OCI-LY7 (cell line): ENCODE results near the gene ELOVL7. TPM values are rescaled to one million over a fixed set of nuclear protein-coding genes. Genes with fewer than 3 reads are reported as not detected.

Experiments used
- BruUV-seq: library from RNA; stranded (reverse); fragments of 400-500 nt; replicated peaks from 2 replicates; lab custom pipeline; 2021; lab: Mats Ljungman, UMichigan
- CTCF ChIA-PET: fragments of 300-600 bp; sonication (Branson Sonifier 250); formaldehyde crosslinking; loops from one replicate; lab custom pipeline; 2022; ENCODE audit warnings: antibody characterized with exemption; ENCODE audit not compliant: unreplicated experiment; lab: Charles Lee
- POLR2A ChIA-PET: fragments of 300-600 bp; sonication (Branson Sonifier 250); formaldehyde crosslinking; loops from one replicate; lab custom pipeline; 2022; ENCODE audit warnings: antibody characterized with exemption; lab: Charles Lee
- DNase-seq: peaks from one replicate; pipeline ENCODE4 v3.0.0-alpha.2; 2015; ENCODE audit warnings: low spot score
- H2AFZ ChIP-seq: fragments of 200-600 bp; sonication (generic), shearing (Covaris generic); 2 replicates; pipeline ENCODE4 v1.6.1; 2014; ENCODE audit warnings: mild to moderate bottlenecking, antibody characterized with exemption, low read length, moderate library complexity
- H3K27ac ChIP-seq: fragments of 200-600 bp; sonication (generic); 2 replicates; pipeline ENCODE4 v1.5.1; 2014; ENCODE audit warnings: mixed run types, low read depth, mild to moderate bottlenecking, moderate library complexity, low read length, inconsistent platforms; ENCODE audit not compliant: poor library complexity, severe bottlenecking
- H3K36me3 ChIP-seq: fragments of 200-600 bp; sonication (generic); 2 replicates; pipeline ENCODE4 v1.6.1; 2014; ENCODE audit warnings: mild to moderate bottlenecking, antibody characterized with exemption, low read length, moderate library complexity, mixed read lengths; ENCODE audit not compliant: insufficient read depth
- H3K4me1 ChIP-seq: fragments of 200-600 bp; sonication (generic); 2 replicates; pipeline ENCODE4 v1.5.1; 2014; ENCODE audit warnings: mild to moderate bottlenecking, low read length; ENCODE audit not compliant: insufficient read depth, poor library complexity, severe bottlenecking
- H3K4me2 ChIP-seq: fragments of 200-600 bp; sonication (generic); 2 replicates; pipeline ENCODE4 v1.6.1; 2014; ENCODE audit warnings: mild to moderate bottlenecking, low read length
- H3K4me3 ChIP-seq: fragments of 200-600 bp; sonication (generic); 2 replicates; pipeline ENCODE4 v1.5.1; 2014; ENCODE audit warnings: mild to moderate bottlenecking, low read depth, low read length; ENCODE audit not compliant: poor library complexity, severe bottlenecking
- H3K79me2 ChIP-seq: fragments of 200-600 bp; sonication (generic); 2 replicates; pipeline ENCODE4 v1.6.1; 2016; ENCODE audit warnings: low read depth, mild to moderate bottlenecking, low read length, moderate library complexity, mixed read lengths; ENCODE audit not compliant: insufficient read depth
- H3K9me2 ChIP-seq: fragments of 200-600 bp; sonication (generic); 2 replicates; pipeline ENCODE4 v1.6.1; 2016; ENCODE audit warnings: mild to moderate bottlenecking, low read length, mixed read lengths; ENCODE audit not compliant: insufficient read depth
- H3K9me3 ChIP-seq: fragments of 200-600 bp; sonication (generic); 2 replicates; pipeline ENCODE4 v1.6.1; 2014; ENCODE audit warnings: mild to moderate bottlenecking, mixed run types, low read length, mixed read lengths
- H4K20me1 ChIP-seq: fragments of 200-600 bp; sonication (generic); 2 replicates; pipeline ENCODE4 v1.6.1; 2014; ENCODE audit warnings: mild to moderate bottlenecking, antibody characterized with exemption, low read length, moderate library complexity, mixed read lengths; ENCODE audit not compliant: insufficient read depth
- EZH2phosphoT487 ChIP-seq: fragments of 200-600 bp; sonication (generic); IDR thresholded peaks from 2 replicates; pipeline ENCODE4 v1.6.1; 2018; ENCODE audit warnings: low read depth, borderline replicate concordance, mild to moderate bottlenecking, mixed run types, antibody characterized with exemption, low read length, moderate library complexity, mixed read lengths
- intact Hi-C: fragments of 100-400 bp; cut with micrococcal nuclease; formaldehyde crosslinking; loops from one replicate; pipeline ENCODE4 v1.10.0; 2022; ENCODE audit not compliant: unreplicated experiment
- total RNA-seq, 2 experiments: library from RNA; depleted of rRNA in 1 of 2; stranded (reverse); fragments of >200 nt in 1 of 2; shearing (Covaris generic) in 1 of 2; gene quantifications; 2 replicates each; pipeline ENCODE4 v1.2.3, GENCODE V29; 2014 to 2022
- TF ChIP-seq, protein P1 (sequence below): fragments of 200-600 bp; sonication (generic); conservative IDR thresholded peaks from 2 replicates; pipeline ENCODE4 v1.5.1; 2014; ENCODE audit warnings: mild to moderate bottlenecking, antibody characterized with exemption, low read length, moderate library complexity, mixed read lengths

Gene ELOVL7
- total RNA-seq, 2 experiments from 2014 or later = 0.03 TPM; not detected in 1

DNA sequence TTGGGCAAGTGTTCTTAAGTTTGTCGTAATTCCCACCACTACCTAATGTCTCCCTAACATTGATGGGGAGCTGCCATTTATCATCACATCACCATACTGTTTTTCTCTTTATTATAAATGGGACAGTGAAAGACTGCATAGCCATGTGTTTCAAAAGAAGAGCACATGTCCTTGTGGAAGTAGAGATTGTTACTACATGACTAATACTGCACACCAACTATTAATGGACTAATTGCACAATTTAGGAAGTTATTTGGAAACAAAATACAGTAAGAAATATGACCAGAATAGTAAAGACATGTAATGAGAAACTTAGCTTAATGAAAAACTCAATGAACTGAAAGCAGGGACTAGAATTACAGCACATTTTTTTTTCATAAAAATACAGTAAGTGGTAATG lies 12.0 kb upstream of the ELOVL7 start:
- H2AFZ ChIP-seq = no peak overlapping the region
- H4K20me1 ChIP-seq = no peaks in the 10 kb centered on the region
- ChIA-PET POLR2A (interaction anchor here (0.6 kb wide), 1 partner anchor 117 kb away, joined by 3 read pairs; no protein-coding TSS in a partner anchor), CTCF (no interaction called here)
- BruUV-seq = no TSS peak
- H3K9me2 ChIP-seq = no peaks in the 10 kb centered on the region
- no peaks in the 10 kb centered on the region for H3K9me3 ChIP-seq
- intact Hi-C loops = no loop called here
- H3K27ac ChIP-seq = no peak overlapping the region
- no peak overlapping the region for H3K4me3 ChIP-seq
- TF ChIP-seq EZH2phosphoT487 = no peak
- TF ChIP-seq, protein P1, sequence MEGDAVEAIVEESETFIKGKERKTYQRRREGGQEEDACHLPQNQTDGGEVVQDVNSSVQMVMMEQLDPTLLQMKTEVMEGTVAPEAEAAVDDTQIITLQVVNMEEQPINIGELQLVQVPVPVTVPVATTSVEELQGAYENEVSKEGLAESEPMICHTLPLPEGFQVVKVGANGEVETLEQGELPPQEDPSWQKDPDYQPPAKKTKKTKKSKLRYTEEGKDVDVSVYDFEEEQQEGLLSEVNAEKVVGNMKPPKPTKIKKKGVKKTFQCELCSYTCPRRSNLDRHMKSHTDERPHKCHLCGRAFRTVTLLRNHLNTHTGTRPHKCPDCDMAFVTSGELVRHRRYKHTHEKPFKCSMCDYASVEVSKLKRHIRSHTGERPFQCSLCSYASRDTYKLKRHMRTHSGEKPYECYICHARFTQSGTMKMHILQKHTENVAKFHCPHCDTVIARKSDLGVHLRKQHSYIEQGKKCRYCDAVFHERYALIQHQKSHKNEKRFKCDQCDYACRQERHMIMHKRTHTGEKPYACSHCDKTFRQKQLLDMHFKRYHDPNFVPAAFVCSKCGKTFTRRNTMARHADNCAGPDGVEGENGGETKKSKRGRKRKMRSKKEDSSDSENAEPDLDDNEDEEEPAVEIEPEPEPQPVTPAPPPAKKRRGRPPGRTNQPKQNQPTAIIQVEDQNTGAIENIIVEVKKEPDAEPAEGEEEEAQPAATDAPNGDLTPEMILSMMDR = no peak
- H3K79me2 ChIP-seq = no peaks in the 10 kb centered on the region
- no peaks in the 10 kb centered on the region for H3K36me3 ChIP-seq
- H3K4me2 ChIP-seq = no peak overlapping the region
- no peaks in the 10 kb centered on the region for H3K4me1 ChIP-seq
- DNase-seq = no peak

DNA sequence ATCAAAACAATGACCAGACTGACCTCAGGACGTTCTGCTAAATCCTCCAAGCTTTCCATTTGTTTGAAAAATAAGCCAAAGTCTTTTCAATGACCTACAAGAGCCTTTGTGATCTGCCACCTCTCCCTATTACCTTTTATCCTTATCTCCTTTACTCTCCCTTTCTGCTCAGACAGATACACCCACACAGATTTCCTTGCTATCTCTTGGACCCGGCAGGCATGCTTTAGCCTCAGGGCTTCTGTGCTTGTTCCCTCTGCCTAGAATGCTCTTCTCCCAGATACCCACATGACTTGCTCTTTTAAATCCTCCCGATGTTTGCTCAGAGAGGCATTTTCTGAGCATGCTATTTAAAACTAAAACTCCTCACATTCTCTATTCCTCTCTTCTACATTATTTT lies 8.9 kb upstream of the ELOVL7 start:
- no peak overlapping the region for H2AFZ ChIP-seq
- no peak overlapping the region for H3K4me3 ChIP-seq
- CTCF ChIA-PET = no interaction called here
- H3K9me2 ChIP-seq = no peaks in the 10 kb centered on the region
- intact Hi-C loops = no loop called here
- DNase-seq = no peak
- H4K20me1 ChIP-seq = no peaks in the 10 kb centered on the region
- no peaks in the 10 kb centered on the region for H3K4me1 ChIP-seq
- no peak overlapping the region for H3K4me2 ChIP-seq
- no peaks in the 10 kb centered on the region for H3K79me2 ChIP-seq
- POLR2A ChIA-PET = no interaction called here
- no peaks in the 10 kb centered on the region for H3K9me3 ChIP-seq
- no peak for TF ChIP-seq EZH2phosphoT487
- TF ChIP-seq, protein P1 = no peak
- no TSS peak for BruUV-seq
- no peak overlapping the region for H3K27ac ChIP-seq
- no peaks in the 10 kb centered on the region for H3K36me3 ChIP-seq

DNA sequence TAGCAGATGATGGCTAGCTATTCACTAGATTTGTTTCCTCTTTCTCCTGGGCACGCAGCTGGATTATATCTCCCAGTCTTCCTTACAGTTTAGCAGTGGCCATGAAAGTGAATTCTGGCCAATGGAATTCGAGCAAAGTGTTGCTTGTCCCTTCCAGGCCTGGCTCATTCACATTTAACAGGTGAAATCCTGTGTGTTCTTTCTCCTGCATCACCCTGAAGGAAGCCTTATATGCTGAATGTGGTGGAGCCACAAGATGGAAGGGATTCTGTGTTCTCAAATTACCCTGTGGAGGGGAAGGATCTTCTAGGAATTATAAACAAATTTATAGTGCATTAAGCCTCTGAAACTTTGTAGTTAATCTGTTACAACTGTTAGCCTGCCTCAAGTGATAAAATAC lies 8.2 kb upstream of the ELOVL7 start:
- CTCF ChIA-PET = no interaction called here

More for the DNA sequence above, 8.2 kb upstream of the ELOVL7 start:
- no peak for DNase-seq
- Histone ChIP-seq H4K20me1 (no peaks in the 10 kb centered on the region), H3K4me2 (no peak overlapping the region), H3K36me3 (no peaks in the 10 kb centered on the region), H3K27ac (no peak overlapping the region), H3K79me2 (no peaks in the 10 kb centered on the region), H2AFZ (no peak overlapping the region), H3K4me1 (no peaks in the 10 kb centered on the region), H3K9me3 (no peaks in the 10 kb centered on the region), H3K4me3 (no peak overlapping the region), H3K9me2 (no peaks in the 10 kb centered on the region)
- no peak for TF ChIP-seq EZH2phosphoT487
- TF ChIP-seq, protein P1 = no peak
- intact Hi-C loops = no loop called here
- POLR2A ChIA-PET = interaction anchor here (0.7 to 1.2 kb wide), 2 partner anchors 36 to 1133 kb away, joined by 3 read pairs; no protein-coding TSS in a partner anchor
- no TSS peak for BruUV-seq
